Myocyte (in vitro differentiated cells): ENCODE results near the gene AUTS2. TPM values are rescaled to one million over a fixed set of nuclear protein-coding genes. Genes with fewer than 3 reads are reported as not detected.
"Not testable (repeated sequence)": the region's sequence is repeated elsewhere in the genome, so short reads cannot be mapped to it uniquely, and the experiment has no call there.

ENCODE experiments used
- DNase-seq: peaks from one replicate; pipeline ENCODE4 v3.0.0-alpha.2; 2012; ENCODE audit warnings: low read depth
- total RNA-seq: library from RNA; depleted of rRNA; stranded (reverse); fragments of >200 nt; gene quantifications from 2 replicates; pipeline ENCODE4 v1.2.3, GENCODE V29; 2014

AUTS2 gene
- total RNA-seq, 1 donor from 2014 or later = 4.4 TPM

GRCh38 chr7:70719125-70719524 is 1120.8 kb downstream of the AUTS2 start:
- DNase-seq = no peak

GRCh38 chr7:70720191-70720873 is 1122.1 kb downstream of the AUTS2 start:
- DNase-seq = no peak

GRCh38 chr7:70721500-70721899 is 1123.2 kb downstream of the AUTS2 start:
- no peak for DNase-seq

GRCh38 chr7:70723339-70723738 is 1125.1 kb downstream of the AUTS2 start:
- no peak for DNase-seq

GRCh38 chr7:70725448-70725847 is 1127.2 kb downstream of the AUTS2 start:
- no peak for DNase-seq

GRCh38 chr7:70726294-70726693 is 1128.0 kb downstream of the AUTS2 start:
- DNase-seq = no peak

GRCh38 chr7:70726951-70727378 is 1128.7 kb downstream of the AUTS2 start:
- DNase-seq = no peak

GRCh38 chr7:70727861-70728260 is 1129.6 kb downstream of the AUTS2 start:
- no peak for DNase-seq

- DNase-seq = no peak
Measured at GRCh38 chr7:70728872-70729552, 1130.7 kb downstream of the AUTS2 start.

GRCh38 chr7:70729553-70730157 is 1131.4 kb downstream of the AUTS2 start:
- DNase-seq = not testable (repeated sequence)

- no peak for DNase-seq
Measured at GRCh38 chr7:70730451-70731110, 1132.3 kb downstream of the AUTS2 start.

GRCh38 chr7:70733090-70733489 is 1134.8 kb downstream of the AUTS2 start:
- DNase-seq = no peak

- DNase-seq = no peak
Measured at GRCh38 chr7:70734411-70734810, 1136.1 kb downstream of the AUTS2 start.

- DNase-seq = no peak
Measured at GRCh38 chr7:70735313-70735712, 1137.0 kb downstream of the AUTS2 start.

- peak; percentile 24 for DNase-seq
Measured at GRCh38 chr7:70736715-70737460, 1138.6 kb downstream of the AUTS2 start.

GRCh38 chr7:70738151-70738885 is 1140.0 kb downstream of the AUTS2 start:
- no peak for DNase-seq

- no peak for DNase-seq
Measured at GRCh38 chr7:70739646-70740210, 1141.5 kb downstream of the AUTS2 start.

GRCh38 chr7:70741666-70742065 is 1143.4 kb downstream of the AUTS2 start:
- DNase-seq = no peak

GRCh38 chr7:70743531-70744325 is 1145.5 kb downstream of the AUTS2 start:
- DNase-seq = no peak
